GM21737 (cell line): Measurements from ENCODE around the gene HFE.

ENCODE experiments used
- ATAC-seq: cut with Tn5 transposase; IDR thresholded peaks from one replicate; pipeline ENCODE4 v1.9.1; 2021; ENCODE audit warnings: mild to moderate bottlenecking, moderate library complexity; ENCODE audit not compliant: unreplicated experiment

Gene HFE

GRCh38 chr6:26130581-26131249 lies 43.5 kb downstream of the HFE start:
- ATAC-seq = no peak

- no peak for ATAC-seq
These were observed 44.4 kb downstream of the HFE start for GRCh38 chr6:26131618-26132017.

- ATAC-seq = no peak
These were observed 46.5 kb downstream of the HFE start for GRCh38 chr6:26133730-26134129.

GRCh38 chr6:26136321-26136720 lies 49.1 kb downstream of the HFE start:
- ATAC-seq = no peak

GRCh38 chr6:26140254-26140966 lies 53.2 kb downstream of the HFE start:
- no peak for ATAC-seq

GRCh38 chr6:26140967-26141294 lies 53.7 kb downstream of the HFE start:
- ATAC-seq = no peak

- ATAC-seq = no peak
These were observed 54.2 kb downstream of the HFE start for GRCh38 chr6:26141378-26141904.

- no peak for ATAC-seq
These were observed 54.8 kb downstream of the HFE start for GRCh38 chr6:26142026-26142425.
